HG03045 (cell line): ENCODE measurements around the gene POLK.
"Not testable (repeated sequence)": the region's sequence is repeated elsewhere in the genome, so short reads cannot be mapped to it uniquely, and the experiment has no call there.

Source experiments
- ATAC-seq: cut with Tn5 transposase; IDR thresholded peaks from one replicate; pipeline ENCODE4 v1.9.1; 2021; ENCODE audit warnings: mild to moderate bottlenecking, moderate library complexity; ENCODE audit not compliant: unreplicated experiment

The POLK gene

GRCh38 chr5:75547812-75548211, 36.1 kb downstream of the POLK start:
- ATAC-seq: no peak

GRCh38 chr5:75550597-75550996, 38.9 kb downstream of the POLK start:
- no peak for ATAC-seq

DNA sequence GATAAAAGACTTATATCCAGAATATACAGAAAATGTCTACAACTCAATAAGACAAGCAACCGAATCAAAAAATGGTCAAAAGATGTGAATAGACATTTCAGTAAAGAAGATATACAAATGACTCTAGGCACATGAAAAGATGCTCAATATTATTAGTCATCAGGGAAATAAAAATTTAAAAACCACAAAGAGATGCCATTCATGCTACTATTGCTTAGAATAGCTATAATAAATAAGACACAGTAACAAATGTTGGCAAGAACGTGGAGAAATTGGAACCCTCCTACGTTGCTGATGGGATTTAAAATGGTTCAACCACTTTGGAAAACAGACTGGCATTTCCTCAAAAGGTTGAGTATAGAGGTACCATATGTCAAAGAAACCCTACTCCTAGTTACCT, 39.8 kb downstream of the POLK start:
- no peak for ATAC-seq

DNA sequence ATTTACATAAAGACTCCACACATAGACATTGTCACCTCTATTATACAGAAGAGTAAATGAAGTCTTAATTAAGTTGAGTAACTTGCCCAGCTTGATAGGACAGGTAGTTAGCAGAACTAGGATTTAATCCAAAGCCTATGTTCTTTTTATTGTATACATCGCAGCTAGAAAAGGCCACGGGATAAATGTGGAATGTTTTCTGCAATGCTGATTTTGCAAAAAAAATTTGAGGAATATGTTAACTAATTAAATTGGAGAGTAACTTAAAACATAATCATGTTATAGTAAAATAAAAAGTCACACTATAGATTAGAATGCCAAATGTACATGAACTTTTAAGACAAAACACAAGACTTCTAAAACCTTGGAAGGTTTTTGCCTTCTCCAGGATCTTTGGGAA, 41.1 kb downstream of the POLK start:
- ATAC-seq: no peak

- no peak for ATAC-seq
These were observed 41.7 kb downstream of the POLK start for GRCh38 chr5:75553358-75553757.

DNA sequence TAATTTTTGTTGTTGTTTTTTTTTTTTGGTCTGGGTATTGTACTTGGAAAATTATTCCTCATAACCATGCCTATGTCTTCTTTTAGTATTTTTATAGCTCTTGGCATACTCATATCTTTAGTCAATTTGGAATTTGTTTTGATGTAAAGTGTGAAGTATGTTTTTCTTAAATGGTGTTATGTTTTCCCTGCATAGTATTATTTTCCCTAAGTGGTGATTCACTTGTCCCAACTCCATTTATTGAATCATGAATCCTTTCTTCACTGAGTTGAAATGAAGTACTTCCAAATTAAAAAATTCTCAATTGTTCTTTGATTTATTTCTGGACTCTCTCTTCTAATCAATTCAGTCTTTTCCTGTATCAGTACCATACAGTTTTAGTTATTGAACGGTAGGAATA, 46.5 kb downstream of the POLK start:
- no peak for ATAC-seq

DNA sequence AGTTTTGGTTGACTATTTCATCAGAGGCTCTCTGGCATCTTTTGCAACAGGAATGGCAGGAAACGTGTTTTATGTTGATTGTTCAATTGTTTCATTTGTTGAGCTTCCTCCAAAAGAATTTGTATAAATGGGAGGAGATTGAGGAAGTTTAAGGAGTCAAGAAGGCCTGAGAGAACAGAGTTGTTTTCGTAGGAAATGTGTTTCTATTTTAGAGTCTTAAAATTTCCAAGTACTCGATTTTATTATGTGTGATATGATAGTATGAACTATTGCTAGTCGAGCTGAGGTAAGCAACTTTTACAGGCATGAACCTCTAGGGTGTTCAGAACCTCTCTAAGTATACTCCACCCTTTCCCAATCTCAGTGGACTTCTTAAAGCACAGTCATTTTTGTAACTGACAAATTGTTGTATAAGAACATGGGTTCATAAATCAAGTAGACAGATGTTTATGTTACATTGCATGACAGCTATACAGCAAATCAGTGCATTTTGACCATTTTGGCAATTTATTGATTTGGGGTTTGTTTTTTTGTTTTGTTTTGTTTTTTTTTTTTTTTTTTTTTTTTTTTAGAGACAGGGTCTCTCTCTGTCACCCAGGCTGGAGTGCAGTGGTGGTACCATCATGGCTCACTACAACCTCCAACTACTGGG, 47.4 kb downstream of the POLK start:
- no peak for ATAC-seq

DNA sequence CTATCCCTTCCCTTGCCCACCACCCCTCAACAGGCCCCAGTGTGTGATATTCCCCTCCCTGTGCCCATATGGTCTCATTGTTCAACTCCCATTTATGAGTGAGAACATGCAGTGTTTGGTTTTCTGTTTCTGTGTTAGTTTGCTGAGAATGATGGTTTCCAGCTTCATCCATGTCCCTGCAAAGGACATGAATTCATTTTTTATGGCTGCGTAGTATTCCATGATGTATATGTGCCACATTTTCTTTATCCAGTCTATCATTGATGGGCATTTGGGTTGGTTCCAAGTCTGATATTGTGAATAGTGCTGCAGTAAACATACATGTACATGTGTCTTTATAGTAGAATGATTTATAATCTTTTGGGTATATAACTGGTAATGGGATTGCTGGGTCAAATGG, 49.0 kb downstream of the POLK start:
- not testable (repeated sequence) for ATAC-seq

- ATAC-seq: not testable (repeated sequence)
These were observed 54.5 kb downstream of the POLK start for GRCh38 chr5:75565991-75566709.

DNA sequence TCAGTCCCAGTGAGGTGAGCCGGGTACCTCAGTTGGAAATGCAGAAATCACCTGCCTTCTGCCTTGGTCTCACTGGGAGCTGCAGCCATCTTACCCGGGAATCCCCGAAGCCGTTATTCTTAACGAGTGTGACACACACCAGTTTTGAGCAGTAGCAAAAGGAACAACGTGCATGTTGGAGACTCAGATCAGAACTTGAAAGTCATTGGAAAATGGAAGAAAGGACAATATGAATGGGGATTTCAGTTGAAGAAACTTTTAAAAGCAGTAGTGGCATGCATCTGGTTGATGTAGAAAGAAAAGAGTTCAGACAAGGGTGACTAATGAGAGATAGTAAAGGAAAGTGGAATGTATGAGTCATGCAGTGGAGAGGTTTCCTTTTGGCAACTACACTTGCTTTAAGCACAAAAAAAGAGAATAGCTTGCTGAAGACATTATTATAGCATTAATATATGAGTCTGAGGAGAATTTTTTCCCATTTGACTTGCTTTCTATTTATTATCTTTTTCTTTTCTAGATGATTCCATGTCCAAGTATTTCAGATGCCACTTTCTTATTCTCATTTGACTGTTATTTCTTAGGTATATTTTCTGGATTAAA, 55.1 kb downstream of the POLK start:
- ATAC-seq: peak; percentile 83

DNA sequence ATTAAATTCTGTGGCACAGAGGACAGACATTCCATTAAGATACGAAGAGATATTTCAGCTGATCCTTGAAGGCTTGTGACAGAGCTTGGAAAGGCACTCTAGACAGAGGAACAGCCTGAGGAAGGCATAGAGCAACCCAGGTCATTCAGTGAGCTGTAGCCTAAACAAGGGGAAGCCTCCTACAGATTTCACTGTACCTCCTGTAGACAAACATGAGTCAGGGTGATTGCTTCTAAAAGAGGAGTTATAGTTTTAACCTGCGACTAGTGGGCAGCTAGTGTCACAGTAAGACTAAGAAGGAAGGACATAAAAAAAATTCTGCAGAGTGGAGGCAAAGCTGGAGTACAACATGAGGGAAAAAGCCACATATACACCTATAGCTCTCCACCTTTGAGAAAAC, 56.0 kb downstream of the POLK start:
- ATAC-seq: peak; percentile 55

DNA sequence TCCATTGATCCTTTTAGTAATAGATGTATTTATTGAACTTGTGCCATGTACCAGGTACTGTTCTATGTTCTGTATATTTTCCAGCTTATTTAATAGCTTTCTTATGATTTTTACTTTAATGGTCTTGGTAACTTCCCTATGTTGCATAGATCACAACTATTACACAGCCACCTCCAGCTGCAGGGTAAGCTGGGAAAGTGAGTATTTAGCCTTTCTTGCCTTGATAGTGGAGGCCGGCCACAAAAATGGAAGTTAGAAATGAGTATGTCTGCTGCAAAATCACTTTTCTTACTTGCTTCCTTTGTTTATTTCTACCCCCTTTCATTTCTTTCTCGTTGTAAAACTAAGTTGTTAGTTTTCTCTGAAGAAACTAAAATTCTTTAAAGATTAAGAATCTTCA, 56.5 kb downstream of the POLK start:
- ATAC-seq: no peak

DNA sequence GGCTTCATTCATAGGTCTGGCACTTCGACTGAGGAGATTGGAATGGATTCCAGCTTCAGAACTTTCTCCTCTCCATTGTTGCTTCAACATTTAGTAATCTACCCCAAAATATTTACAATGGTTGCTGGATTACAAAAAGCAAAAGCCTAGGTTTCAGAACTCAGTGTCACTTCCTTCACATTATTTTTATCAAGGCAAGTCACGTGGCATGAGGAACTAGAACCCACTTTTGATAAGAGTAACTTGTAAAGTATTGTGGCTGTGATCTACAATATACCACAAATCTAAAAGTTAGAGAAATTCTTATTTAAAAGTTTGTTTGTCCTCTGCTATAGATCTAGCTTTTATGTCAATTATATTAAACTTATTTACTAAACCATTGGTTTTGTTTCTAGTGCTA, 59.9 kb downstream of the POLK start:
- no peak for ATAC-seq

DNA sequence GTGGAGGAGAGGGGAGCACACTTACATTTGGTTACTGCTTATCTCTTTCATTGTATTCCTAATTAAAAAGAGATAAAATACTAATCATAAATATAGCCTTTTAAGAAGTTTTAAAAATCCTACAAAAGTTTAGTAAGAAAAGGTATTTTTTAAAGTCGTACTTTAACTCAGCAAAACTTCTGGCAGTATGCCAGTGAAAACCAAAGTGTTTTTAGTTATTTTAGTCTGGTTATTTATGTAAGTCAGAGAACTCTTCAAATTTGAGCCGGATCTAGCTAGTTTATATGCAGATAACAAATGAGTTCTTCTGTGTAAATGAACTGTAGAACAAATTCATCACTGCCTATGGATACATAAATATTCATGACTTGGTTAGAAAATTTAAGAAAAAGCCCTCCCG, 63.1 kb downstream of the POLK start:
- peak; percentile 25 for ATAC-seq

DNA sequence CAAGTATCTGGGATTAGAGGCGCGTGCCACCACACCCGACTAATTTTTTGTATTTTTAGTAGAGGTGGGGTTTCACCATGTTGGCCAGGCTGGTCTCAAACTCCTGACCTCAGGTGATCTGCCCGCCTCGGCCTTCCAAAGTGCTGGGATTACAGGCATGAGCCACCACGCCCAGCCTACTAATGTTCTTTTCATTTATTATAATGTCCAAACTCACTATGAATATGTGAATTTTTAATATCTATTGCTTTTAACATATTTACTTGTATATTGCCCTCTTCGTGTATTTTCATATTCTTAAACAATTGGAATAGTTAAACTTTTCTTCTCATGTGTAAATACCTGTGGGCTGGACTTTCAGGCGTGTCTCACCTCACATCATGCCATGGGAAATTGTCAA, 66.6 kb downstream of the POLK start:
- not testable (repeated sequence) for ATAC-seq

GRCh38 chr5:75584641-75585040, 73.0 kb downstream of the POLK start:
- no peak for ATAC-seq

DNA sequence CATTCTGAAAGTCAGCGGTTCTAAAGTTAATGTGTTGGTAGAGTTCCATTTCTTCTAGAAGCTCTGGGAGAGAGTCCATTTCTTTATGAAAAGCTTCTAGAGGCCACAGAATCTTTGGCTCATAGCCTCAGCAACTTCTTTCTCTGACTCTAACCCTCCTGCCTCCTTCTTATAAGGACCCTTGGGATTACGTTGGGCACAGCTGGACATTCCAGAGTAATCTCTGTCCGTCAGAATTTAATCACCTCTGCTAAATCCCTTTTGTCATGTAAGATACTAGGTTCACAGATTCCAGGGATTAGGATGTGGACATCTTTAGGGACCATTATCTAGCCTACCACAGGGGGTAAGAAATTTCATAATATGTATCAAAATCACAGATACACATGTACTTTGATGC, 77.0 kb downstream of the POLK start:
- no peak for ATAC-seq

DNA sequence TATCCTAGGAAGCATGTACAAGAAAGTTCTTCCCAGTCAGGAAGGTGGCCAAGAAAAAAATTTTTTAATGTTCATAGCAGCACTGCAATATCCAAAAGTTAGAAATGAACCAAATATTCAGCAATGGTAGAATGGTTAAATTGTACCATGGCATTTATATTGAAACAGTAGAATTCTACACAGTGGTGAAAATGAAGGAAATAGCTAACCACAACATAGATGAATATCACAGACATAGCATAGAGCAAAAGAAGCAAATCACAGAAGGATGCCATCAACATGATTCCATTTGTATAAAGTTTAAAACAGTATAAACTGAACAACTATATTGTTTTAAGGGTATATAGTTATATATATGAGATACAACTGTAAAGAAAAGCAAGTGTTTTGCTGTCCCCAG, 88.8 kb downstream of the POLK start:
- ATAC-seq: no peak

GRCh38 chr5:75601567-75601966, 89.9 kb downstream of the POLK start:
- no peak for ATAC-seq

- ATAC-seq: no peak
These were observed 90.3 kb downstream of the POLK start for GRCh38 chr5:75601996-75602395.

GRCh38 chr5:75603371-75603770, 91.7 kb downstream of the POLK start:
- no peak for ATAC-seq

- ATAC-seq: no peak
These were observed 92.1 kb downstream of the POLK start for GRCh38 chr5:75603821-75604220.
